ENCODE measurements around the gene C10orf90.

- TF ChIP-seq, protein P1, sequence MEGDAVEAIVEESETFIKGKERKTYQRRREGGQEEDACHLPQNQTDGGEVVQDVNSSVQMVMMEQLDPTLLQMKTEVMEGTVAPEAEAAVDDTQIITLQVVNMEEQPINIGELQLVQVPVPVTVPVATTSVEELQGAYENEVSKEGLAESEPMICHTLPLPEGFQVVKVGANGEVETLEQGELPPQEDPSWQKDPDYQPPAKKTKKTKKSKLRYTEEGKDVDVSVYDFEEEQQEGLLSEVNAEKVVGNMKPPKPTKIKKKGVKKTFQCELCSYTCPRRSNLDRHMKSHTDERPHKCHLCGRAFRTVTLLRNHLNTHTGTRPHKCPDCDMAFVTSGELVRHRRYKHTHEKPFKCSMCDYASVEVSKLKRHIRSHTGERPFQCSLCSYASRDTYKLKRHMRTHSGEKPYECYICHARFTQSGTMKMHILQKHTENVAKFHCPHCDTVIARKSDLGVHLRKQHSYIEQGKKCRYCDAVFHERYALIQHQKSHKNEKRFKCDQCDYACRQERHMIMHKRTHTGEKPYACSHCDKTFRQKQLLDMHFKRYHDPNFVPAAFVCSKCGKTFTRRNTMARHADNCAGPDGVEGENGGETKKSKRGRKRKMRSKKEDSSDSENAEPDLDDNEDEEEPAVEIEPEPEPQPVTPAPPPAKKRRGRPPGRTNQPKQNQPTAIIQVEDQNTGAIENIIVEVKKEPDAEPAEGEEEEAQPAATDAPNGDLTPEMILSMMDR (IDR thresholded peaks at IDR 0.05; ENCODE audit: control extremely low read depth in 1 of 3, insufficient read depth in 1 of 3, low read depth in 1 of 3, low read length in 3 of 3): no peak
- TF ChIP-seq RFX5 (IDR thresholded peaks at IDR 0.05; ENCODE audit: borderline replicate concordance, low read depth, low read length) (no peak), TCF12 (IDR thresholded peaks at IDR 0.05; ENCODE audit: low read depth, low read length) (no peak), EZH2 (IDR thresholded peaks at IDR 0.05; ENCODE audit: low read depth, low read length, severe bottlenecking) (no peak), POLR2AphosphoS5 (IDR thresholded peaks at IDR 0.05; ENCODE audit: low read depth, low read length) (no peak), SP4 (IDR thresholded peaks at IDR 0.05; ENCODE audit: low read length) (no peak), RNF2 (IDR thresholded peaks at IDR 0.05; ENCODE audit: borderline replicate concordance, low read depth, low read length, missing control alignments, poor library complexity, severe bottlenecking) (no peak), RAD21 (IDR thresholded peaks at IDR 0.05 in 1 of 2, conservative IDR thresholded peaks at IDR 0.05 in 1 of 2; ENCODE audit: low read depth in 2 of 2, low read length in 2 of 2) (no peak), TBP (IDR thresholded peaks at IDR 0.05; ENCODE audit: low read depth, low read length) (no peak)
These were observed 172.8 kb downstream of the C10orf90 start for GRCh38 chr10:126497672-126498071.

Data from H1 (cell line).